NCI-H1105 treated with DMSO at 0.1 percent for 48 hours (cell line): Measurements from ENCODE around the gene PTTG1IP.

Experiments used
- DNase-seq: peaks from one replicate; lab custom pipeline; 2025; lab: John Stamatoyannopoulos, UW

Gene PTTG1IP

GRCh38 chr21:44801468-44802395 is 71.8 kb downstream of the PTTG1IP start, which contains the start of gene UBE2G2:
Gene UBE2G2 (minus strand): TSS chr21:44801820. CDS start chr21:44801748, 72 bp downstream.
- DNase-seq = peak; percentile 77

GRCh38 chr21:44800971-44801467 is 72.5 kb downstream of the PTTG1IP start:
- peak; percentile 45 for DNase-seq

GRCh38 chr21:44800103-44800502 is 73.4 kb downstream of the PTTG1IP start:
- no peak for DNase-seq

GRCh38 chr21:44799646-44800045 is 73.8 kb downstream of the PTTG1IP start:
- no peak for DNase-seq
